VCaP (cell line): Measurements from ENCODE around the gene FOLR1.

Source experiments
- H3K27ac ChIP-seq: fragments of 450-650 bp; 2 replicates; pipeline ENCODE4 v1.5.1; 2017
- TF ChIP-seq, protein P1 (sequence below): fragments of 450-650 bp; conservative IDR thresholded peaks from 2 replicates; pipeline ENCODE4 v1.5.1; 2017; ENCODE audit warnings: mild to moderate bottlenecking, moderate library complexity

The FOLR1 gene

GRCh38 chr11:72228844-72229231 lies 36.9 kb downstream of the FOLR1 start:
- TF ChIP-seq, protein P1, sequence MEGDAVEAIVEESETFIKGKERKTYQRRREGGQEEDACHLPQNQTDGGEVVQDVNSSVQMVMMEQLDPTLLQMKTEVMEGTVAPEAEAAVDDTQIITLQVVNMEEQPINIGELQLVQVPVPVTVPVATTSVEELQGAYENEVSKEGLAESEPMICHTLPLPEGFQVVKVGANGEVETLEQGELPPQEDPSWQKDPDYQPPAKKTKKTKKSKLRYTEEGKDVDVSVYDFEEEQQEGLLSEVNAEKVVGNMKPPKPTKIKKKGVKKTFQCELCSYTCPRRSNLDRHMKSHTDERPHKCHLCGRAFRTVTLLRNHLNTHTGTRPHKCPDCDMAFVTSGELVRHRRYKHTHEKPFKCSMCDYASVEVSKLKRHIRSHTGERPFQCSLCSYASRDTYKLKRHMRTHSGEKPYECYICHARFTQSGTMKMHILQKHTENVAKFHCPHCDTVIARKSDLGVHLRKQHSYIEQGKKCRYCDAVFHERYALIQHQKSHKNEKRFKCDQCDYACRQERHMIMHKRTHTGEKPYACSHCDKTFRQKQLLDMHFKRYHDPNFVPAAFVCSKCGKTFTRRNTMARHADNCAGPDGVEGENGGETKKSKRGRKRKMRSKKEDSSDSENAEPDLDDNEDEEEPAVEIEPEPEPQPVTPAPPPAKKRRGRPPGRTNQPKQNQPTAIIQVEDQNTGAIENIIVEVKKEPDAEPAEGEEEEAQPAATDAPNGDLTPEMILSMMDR, result no peak
- H3K27ac ChIP-seq, result no peak overlapping the region

- no peak overlapping the region for H3K27ac ChIP-seq
- TF ChIP-seq, protein P1, result no peak
Measured at GRCh38 chr11:72229336-72229924, 37.5 kb downstream of the FOLR1 start.

- H3K27ac ChIP-seq, result no peak overlapping the region
- TF ChIP-seq, protein P1, result no peak
Measured at GRCh38 chr11:72229925-72230763, 38.2 kb downstream of the FOLR1 start.

DNA sequence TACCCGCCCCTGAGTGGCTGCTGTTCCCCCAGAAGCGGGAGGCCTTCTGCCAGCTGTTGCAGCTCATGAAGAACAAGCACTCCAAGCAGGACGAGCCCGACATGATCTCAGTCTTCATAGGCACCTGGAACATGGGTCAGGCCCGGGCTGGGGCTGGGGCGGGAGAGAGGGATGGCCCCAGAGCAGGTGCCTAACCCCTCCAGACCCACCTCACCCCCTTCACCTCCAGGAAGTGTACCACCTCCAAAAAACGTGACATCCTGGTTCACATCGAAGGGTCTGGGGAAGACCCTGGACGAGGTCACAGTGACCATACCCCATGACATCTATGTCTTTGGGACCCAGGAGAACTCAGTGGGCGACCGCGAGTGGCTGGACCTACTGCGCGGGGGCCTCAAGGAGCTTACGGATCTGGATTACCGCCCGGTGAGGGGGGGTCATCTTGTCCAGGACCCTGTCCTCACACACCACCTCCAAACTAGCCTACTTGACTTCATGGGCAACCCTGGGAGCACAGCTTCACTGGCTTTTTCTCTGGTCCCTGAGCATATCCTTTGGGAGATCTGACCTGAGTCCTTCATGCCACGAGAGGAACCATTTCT lies 38.9 kb downstream of the FOLR1 start:
- TF ChIP-seq, protein P1, result no peak
- H3K27ac ChIP-seq, result no peak overlapping the region

DNA sequence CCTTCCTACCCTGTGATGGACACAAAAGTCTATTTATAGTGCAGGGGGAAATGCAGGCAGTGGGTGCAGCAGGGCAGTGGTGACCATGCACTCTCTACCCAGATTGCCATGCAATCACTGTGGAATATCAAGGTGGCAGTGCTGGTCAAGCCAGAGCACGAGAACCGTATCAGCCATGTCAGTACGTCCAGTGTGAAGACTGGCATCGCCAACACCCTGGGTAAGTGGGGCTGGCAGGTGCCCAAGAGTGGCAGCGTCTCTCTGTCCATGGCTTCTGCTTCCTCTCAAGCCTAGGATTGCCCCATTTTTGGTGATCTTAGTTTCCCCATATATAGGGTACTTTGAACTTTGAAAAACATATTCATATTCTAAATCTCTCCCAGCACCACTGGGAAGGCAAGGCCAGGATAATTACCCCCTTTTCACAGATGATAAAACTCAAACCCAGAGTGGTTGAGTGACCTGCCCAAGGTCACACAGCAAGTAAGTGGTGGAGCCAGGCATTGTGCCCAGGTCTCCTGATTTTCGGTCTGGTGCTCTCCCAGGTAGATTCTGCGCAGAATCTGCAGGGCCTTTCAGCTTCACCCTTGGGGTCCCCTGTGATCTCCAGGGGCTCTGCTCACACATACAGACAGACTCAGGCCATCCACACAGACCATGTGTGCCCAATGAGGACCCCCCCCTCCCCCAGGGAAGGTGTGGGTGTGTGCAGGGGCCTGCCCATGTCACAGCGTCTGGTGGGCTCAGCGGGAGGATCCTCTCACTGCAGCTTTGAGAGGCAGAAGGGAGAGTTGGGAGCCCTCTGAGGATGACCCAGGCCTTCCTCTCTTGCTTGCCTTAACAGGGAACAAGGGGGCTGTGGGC lies 39.7 kb downstream of the FOLR1 start:
- no peak overlapping the region for H3K27ac ChIP-seq
- TF ChIP-seq, protein P1, result no peak

- TF ChIP-seq, protein P1, result no peak
- no peak overlapping the region for H3K27ac ChIP-seq
Measured at GRCh38 chr11:72232260-72233055, 40.5 kb downstream of the FOLR1 start.
